Measurements from ENCODE around the gene SSRP1. TPM values are rescaled to one million over a fixed set of nuclear protein-coding genes. Genes with fewer than 3 reads are reported as not detected.
A peak's percentile ranks its signal among the peaks of the same experiment; 100 is the strongest.
"Not testable (repeated sequence)": the region's sequence is repeated elsewhere in the genome, so short reads cannot be mapped to it uniquely, and the experiment has no call there.

The SSRP1 gene
- total and polyA plus RNA-seq, 12 donors, result 25.3 to 106 (median 56.9) TPM

DNA sequence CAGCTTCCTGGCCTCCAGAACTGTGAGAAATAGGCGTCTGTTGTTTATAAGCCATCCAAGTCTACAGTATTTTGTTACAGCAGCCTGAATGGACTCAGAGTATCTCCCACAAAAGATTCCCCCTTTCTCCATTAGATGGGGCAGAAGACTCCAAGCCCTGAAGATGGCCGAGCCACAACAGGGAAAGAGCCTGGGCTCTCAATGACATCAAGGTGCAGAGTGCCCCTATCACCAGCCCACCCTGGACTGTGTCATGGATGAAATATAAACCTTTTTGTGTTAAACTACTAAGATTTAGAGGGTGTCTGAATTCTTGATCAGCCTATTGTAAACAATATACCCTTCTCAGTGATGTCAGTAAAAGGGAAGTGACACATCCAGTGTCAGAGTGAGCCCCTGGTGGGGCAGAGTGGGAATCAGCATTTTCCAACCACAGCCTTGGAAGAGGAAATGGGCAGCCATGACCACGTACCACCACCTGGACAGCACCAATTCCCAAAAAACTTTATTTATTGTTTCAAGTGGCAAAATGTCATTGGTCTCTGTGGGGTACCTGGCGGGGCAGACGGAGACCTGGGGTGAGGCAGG lies 36.4 kb downstream of the SSRP1 start:
- H3K27ac ChIP-seq, result no peak overlapping the region
- H3K36me3 ChIP-seq (replicated peaks in 1 of 2), result peaks cover 0 to 44% of the 10 kb centered on the region in 2 donors
- no peak for DNase-seq
- H3K4me1 ChIP-seq (replicated peaks in 1 of 2), result peaks cover 4 to 8% of the 10 kb centered on the region in 2 donors
- H3K27me3 ChIP-seq, result no peaks in the 10 kb centered on the region
- intact Hi-C loops (cut with DNase I), result no loop called here
- no peaks in the 10 kb centered on the region for H3K9me3 ChIP-seq (replicated peaks in 1 of 3)
- WGBS, 4 donors, result 95 to 97% (median 96%) methylated on average over 5 of the region's 5 CpGs
- no peak overlapping the region for H3K4me3 ChIP-seq
- TF ChIP-seq CTCF (IDR thresholded peaks at IDR 0.05) (no peak), POLR2A (IDR thresholded peaks at IDR 0.05) (no peak)

- Histone ChIP-seq H3K27ac (no peak overlapping the region), H3K9me3 (replicated peaks in 1 of 3) (no peaks in the 10 kb centered on the region), H3K4me3 (no peak overlapping the region), H3K27me3 (no peaks in the 10 kb centered on the region), H3K4me1 (replicated peaks in 1 of 2) (no peaks in the 10 kb centered on the region), H3K36me3 (replicated peaks in 1 of 2) (peaks cover 0 to 39% of the 10 kb centered on the region in 2 donors)
- TF ChIP-seq CTCF (IDR thresholded peaks at IDR 0.05), result no peak
- no peak for TF ChIP-seq POLR2A (IDR thresholded peaks at IDR 0.05)
- intact Hi-C loops (cut with DNase I), result no loop called here
- no peak for DNase-seq
- 87 to 92% (median 90%) methylated on average over 2 of the region's 2 CpGs for WGBS, 4 donors
Measured at GRCh38 chr11:57297221-57297620, 38.5 kb downstream of the SSRP1 start.

DNA sequence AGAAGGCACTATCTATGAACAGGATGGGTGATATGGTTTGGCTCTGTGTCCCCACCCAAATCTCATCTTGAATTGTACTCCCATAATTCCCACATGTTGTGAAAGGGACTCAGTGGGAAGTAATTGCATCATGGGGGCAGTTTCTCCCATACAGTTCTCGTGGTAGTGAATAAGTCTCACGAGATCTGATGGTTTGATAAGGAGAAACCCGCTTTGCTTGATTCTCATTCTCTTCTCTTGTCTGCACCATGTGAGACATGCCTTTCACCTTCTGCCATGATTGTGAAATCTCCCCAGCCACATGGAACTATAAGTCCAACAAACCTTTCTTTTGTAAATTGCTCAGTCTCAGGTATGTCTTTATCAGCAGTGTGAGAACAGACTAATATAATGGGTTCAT lies 39.5 kb downstream of the SSRP1 start:
- H3K9me3 ChIP-seq (replicated peaks in 1 of 3); intact Hi-C loops (cut with DNase I); H3K27ac ChIP-seq; H3K27me3 ChIP-seq; DNase-seq; H3K4me1 ChIP-seq (replicated peaks in 1 of 2); H3K4me3 ChIP-seq: not testable (repeated sequence)
- 70 to 92% (median 88%) methylated on average over 3 of the region's 3 CpGs for WGBS, 4 donors
- peaks cover 0 to 29% of the 10 kb centered on the region in 2 donors for H3K36me3 ChIP-seq (replicated peaks in 1 of 2)

DNA sequence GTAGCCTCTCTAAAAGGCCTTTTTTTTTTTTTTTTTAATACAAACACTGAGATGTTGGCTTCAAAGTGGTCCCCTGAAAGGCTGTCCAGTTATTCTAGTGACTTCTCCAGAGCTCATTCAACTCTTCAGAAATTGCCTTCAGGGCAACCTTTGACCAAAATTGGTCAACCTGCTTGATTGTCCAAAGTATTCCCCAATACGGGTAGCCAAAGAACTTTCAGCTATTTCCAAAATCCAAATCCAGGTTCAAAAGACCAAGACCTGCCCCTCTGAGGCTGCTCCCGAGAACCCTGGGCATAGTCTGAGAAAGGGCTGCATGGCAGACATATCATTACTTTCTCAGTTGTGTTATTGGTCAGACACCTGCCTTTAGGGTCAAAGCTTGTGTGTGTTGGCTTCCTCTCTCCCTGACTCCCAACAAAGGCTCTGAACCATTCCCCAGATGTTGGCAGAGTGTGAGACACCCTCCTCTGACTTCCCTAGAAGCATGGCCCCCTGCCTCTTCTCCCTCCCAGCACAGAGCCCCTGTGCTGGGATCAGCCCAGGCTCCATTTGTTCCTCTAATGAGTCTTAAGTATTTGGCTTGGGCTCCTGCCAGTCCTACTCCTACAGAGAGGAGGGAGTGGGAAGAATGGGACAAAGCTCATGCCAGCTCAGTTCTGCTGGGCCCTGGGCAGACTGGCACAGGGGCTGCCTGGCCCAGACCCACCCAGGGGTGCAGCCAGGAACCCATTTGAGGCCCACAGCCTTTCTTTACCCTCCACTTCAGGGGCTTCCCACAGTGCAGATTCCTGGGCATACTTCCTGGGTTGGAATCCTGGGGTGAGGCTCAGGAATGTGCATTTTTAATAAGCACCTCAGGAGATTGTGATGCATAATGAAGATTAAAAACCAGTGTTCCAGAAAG lies 41.2 kb downstream of the SSRP1 start:
- intact Hi-C loops (cut with DNase I), result no loop called here
- TF ChIP-seq CTCF (IDR thresholded peaks at IDR 0.05) (no peak), POLR2A (IDR thresholded peaks at IDR 0.05) (no peak)
- peak in 1 of 7 donors; percentile 22 for DNase-seq
- peaks cover 0 to 12% of the 10 kb centered on the region in 2 donors for H3K36me3 ChIP-seq (replicated peaks in 1 of 2)
- H3K4me3 ChIP-seq, result no peak overlapping the region
- H3K4me1 ChIP-seq (replicated peaks in 1 of 2), result peaks cover 0 to 11% of the 10 kb centered on the region in 2 donors
- no peaks in the 10 kb centered on the region for H3K9me3 ChIP-seq (replicated peaks in 1 of 3)
- WGBS, 4 donors, result 72 to 96% (median 80%) methylated on average over 2 of the region's 2 CpGs
- peak overlapping the region in 1 of 5 donors; percentile 63 for H3K27ac ChIP-seq
- no peaks in the 10 kb centered on the region for H3K27me3 ChIP-seq

Measured in adrenal gland (tissue), 12 donors.